GM18873 (cell line): ENCODE results near the gene OPALIN.

Experiments used
- ATAC-seq: cut with Tn5 transposase; IDR thresholded peaks from one replicate; pipeline ENCODE4 v1.9.1; 2021; ENCODE audit warnings: mild to moderate bottlenecking, moderate library complexity, moderate number of reproducible peaks; ENCODE audit not compliant: unreplicated experiment, low FRiP score

Gene OPALIN

GRCh38 chr10:96374985-96375830 is 16.4 kb upstream of the OPALIN start:
- ATAC-seq, result peak; percentile 70

DNA sequence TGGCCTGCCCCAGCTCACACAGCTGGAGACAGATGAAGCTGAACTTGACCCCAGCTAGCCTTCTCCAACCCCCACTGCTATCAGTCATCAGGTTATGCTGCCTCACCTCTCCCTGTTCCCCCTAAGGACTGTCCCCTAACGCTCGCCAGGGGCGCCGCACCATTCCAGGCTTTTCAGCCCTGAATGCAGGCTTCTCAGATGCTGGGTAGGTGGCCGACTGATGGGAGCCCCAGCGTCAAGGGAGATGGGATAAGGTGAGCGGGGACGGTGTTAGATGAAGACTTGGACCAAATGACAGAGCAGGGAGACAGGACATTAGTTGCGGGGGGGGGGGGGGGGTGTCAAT is 15.8 kb upstream of the OPALIN start:
- ATAC-seq, result no peak

- ATAC-seq, result no peak
Observed at GRCh38 chr10:96374004-96374403, 15.2 kb upstream of the OPALIN start.

DNA sequence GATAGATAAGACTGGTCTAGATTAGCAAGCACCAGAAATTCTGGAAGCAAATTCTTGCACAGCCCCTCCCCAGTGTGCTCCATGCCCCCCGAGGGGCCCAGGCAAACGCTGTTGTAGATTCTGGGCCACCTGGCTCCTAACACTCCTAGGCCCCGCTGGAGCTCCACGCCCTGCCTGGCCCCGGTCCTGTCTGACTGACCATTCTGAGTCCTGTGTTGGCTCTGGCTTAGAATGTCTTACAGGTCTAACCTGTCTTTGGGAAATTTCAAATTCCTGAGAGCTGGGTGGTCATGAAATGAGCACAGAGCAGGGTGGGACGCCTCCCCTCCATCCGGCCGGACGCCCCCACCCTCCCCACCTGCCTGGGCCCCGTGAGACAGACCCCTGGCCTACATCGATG is 12.6 kb upstream of the OPALIN start:
- ATAC-seq, result no peak

GRCh38 chr10:96370584-96371157 is 11.9 kb upstream of the OPALIN start:
- no peak for ATAC-seq

DNA sequence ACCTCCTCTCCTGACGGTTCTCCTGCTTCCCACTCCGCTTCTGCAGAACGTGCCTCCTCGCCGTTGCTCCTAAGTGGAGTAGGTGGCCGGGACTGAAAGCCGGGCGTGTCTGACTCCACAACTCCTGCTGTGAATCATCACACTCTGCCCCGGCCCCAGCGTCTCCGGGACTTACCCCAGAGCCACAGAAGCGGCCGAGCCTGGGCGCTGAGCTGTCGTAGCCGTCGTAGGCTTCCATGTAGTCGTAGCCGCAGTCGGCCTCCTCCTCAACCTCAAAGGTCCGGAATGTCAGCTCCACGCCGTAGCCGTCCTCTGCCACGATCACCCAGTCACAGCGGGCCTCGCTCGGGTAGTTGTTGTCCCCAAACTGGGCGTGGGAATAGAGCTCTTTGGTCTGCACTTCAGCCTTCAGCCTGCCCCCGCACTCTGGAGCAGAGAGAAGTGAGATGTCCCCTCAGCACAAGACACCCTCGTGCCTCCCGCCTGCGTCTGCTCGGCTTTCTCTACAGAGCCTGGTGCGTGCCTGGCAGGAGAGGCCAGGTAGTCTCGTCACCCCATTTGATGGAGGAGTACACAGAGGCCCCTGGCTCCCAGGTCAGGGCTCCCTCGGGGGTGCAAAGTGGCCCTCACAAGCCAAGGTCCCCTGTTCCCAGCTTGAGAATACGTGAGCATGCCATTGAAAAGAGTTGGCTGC is 11.2 kb upstream of the OPALIN start:
- ATAC-seq, result no peak

DNA sequence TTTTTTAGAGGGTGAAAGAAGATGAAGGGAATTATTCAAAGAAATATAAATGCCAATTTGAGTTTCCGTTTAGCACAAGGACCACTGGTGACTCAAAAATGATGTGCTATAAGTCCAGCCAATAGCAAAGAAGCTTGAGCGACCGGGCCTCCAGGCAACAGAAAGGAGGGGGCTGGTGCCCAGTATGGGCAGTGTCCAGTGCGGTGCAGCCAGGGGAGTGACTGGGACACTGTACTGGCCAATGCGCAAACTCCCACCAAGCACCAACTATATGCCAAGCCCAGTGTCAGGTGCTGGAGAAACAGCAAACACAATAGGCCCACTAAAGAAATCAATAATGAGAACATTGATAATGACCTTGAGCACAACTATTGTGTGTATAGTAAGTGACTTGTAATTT is 10.2 kb upstream of the OPALIN start:
- ATAC-seq, result no peak

- no peak for ATAC-seq
Observed at GRCh38 chr10:96367470-96367869, 8.7 kb upstream of the OPALIN start.

DNA sequence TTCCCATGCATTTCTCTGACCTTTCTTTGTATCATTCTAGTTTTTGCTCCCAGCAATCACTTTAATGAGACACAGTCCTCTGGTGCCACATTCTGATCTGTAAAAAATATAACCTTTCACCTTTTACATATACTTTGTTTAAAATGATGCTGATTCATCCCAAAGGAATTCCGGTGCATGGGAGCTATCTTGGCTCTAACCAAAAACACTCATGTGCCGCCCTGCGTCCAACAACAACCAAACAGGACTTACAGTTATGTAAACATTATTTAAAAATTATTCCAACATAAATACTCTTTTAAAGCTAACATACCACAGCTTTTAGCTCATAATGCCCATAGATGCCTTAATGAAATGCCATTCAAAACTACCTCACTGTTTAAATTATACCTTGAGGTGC is 7.7 kb upstream of the OPALIN start:
- no peak for ATAC-seq

- no peak for ATAC-seq
Observed at GRCh38 chr10:96365571-96365970, 6.8 kb upstream of the OPALIN start.

- ATAC-seq, result no peak
Observed at GRCh38 chr10:96360766-96361165, 2.0 kb upstream of the OPALIN start.

- no peak for ATAC-seq
Observed at GRCh38 chr10:96360331-96360730, 1.5 kb upstream of the OPALIN start.

DNA sequence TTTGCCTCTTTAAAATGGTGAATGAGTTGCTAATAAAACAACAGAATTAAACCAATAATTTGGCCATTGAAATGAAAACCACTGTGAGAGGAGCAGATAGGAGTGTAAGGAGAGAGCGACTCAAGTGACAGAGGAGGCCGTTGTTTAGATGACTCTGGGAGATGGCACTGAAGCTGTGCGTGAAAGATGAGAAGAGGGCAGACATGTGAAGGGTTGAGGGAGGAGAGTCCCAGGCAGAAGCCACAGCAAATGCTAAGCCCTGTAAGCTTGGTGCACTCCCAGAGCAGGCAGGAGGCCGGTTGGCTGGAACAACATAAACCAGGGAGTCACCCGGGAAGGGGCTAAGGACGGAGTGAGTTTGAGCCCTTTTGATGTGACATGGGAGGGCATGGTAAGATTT is 814 bp upstream of the OPALIN start:
- ATAC-seq, result no peak

DNA sequence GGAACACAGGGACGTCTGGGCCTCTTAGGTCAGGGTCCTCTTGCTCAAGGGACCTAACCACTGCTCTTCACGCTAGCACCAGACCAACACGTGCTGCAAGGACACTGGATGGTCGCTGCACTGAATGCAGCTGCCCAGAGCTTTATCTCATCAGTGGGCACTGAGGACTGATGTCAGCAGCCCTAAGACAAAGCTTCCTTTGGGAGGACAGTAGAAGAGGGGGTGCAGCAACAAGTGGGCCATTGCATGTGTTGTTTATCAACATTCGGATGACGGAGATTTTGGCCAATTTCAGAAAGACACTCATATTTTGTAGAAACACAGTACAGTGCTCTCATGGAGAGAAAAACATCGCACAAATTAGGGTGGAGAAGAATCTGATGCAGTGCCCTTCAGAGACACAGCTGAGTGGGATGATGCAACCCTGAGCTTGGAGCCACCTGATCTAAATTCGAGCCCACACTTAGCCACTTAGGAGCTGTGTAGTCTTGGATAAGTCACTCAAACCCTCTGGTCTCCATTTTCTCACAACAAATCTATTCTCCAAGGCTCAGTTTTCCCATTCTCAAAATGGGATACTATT is 1.7 kb downstream of the OPALIN start:
- no peak for ATAC-seq

DNA sequence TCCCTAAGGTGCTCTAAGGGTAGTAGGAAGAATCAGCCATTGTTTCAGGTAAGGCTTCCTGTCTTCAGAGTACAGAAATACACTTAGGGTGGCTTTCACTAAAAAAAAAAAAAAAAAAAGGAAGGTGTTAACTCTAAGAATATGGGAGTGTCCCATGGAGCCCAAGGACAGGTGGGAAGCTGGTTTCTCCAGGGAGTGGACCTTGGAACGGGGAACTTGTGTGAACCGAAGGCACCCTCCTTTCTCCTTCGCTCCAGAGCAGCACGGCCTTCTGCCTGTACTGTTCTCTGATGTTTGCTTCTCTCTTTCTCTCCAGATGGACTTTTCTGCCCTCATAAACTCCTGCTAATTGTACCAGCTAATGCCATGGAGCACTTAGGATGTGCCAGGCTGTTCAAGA is 6.2 kb downstream of the OPALIN start:
- no peak for ATAC-seq

GRCh38 chr10:96352027-96352426 is 6.8 kb downstream of the OPALIN start:
- no peak for ATAC-seq

GRCh38 chr10:96346295-96346694 is 12.5 kb downstream of the OPALIN start:
- ATAC-seq, result no peak

DNA sequence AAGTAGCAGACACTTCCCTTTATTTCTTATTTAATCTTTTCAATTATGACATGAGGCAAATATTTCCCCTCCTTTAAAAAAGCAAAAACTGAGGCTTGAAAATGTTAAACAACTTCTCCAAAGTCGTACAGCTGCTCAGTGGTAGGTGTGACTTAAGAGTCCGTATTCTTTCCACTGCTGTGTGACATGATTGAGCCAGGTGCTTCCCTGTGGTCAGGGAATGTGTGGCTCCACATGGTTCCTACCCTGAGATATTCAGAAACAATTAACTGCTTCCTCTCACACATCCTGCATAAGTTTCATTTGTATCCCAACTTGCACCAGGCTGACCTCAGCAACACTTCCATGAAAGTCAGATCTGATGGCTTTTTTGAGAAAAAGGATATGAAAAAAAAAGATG is 13.6 kb downstream of the OPALIN start:
- ATAC-seq, result no peak

- no peak for ATAC-seq
Observed at GRCh38 chr10:96344178-96344577, 14.6 kb downstream of the OPALIN start.

GRCh38 chr10:96342402-96342801 is 16.4 kb downstream of the OPALIN start:
- ATAC-seq, result no peak
